GM10248 (cell line): Measurements from ENCODE around the gene LEFTY1.

Source experiments
- CTCF ChIA-PET: fragments of 300-600 bp; sonication (Branson Sonifier 250); formaldehyde crosslinking; extraction: SDS; loops from one replicate; lab custom pipeline; 2021; ENCODE audit warnings: antibody characterized with exemption; lab: Yijun Ruan, JAX
- POLR2A ChIA-PET: fragments of 350-650 bp; sonication (Branson Sonifier 250); formaldehyde crosslinking; extraction: SDS; loops from one replicate; lab custom pipeline; 2020; ENCODE audit warnings: antibody characterized with exemption; lab: Yijun Ruan, JAX
- DNase-seq: peaks from one replicate; pipeline ENCODE4 v3.0.0; 2012; ENCODE audit errors: extremely low spot score
- TF ChIP-seq, protein P1 (sequence below): IDR thresholded peaks from 2 replicates; pipeline ENCODE4 v1.5.1; 2012; ENCODE audit warnings: mild to moderate bottlenecking, low read depth; ENCODE audit errors: extremely low read depth, missing control alignments, control extremely low read depth

LEFTY1 gene

DNA sequence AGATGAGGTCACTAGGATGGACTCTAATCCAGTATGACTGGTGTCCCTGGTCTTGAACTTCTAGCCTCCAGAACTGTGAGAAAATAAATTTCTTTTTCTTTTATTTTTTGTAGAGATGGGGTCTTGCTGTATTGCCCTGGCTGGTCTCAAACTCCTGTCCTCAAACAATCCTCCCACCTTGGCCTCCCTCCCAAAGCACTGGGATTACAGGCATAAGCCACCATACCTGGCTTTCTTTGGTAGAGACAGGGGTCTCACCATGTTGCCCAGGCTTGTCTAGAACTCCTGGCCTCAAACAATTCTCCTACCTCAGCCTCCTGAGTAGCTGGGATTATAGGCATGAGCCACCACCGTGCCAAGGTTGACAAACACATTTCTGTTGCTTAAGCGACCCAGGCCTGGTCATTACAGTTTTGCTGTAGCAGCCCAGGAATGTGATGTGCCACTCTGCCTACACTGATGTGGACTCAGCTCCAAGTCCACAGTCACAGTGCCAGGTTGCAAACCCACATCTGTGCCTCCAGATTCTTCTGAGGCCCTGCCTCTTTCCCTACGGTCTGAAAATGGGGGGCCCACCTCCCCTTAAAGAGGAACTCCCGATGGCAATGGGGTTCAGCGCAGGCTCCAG, 19.2 kb upstream of the LEFTY1 start:
- ChIA-PET CTCF (interaction anchor here (1.0 to 4.3 kb wide), 6 partner anchors 10 to 433 kb away, joined by 3 to 34 read pairs (median 4); partner anchors contain the start of genes SRP9 and TMEM63A), POLR2A (no interaction called here)
- no peak for DNase-seq
- TF ChIP-seq, protein P1, sequence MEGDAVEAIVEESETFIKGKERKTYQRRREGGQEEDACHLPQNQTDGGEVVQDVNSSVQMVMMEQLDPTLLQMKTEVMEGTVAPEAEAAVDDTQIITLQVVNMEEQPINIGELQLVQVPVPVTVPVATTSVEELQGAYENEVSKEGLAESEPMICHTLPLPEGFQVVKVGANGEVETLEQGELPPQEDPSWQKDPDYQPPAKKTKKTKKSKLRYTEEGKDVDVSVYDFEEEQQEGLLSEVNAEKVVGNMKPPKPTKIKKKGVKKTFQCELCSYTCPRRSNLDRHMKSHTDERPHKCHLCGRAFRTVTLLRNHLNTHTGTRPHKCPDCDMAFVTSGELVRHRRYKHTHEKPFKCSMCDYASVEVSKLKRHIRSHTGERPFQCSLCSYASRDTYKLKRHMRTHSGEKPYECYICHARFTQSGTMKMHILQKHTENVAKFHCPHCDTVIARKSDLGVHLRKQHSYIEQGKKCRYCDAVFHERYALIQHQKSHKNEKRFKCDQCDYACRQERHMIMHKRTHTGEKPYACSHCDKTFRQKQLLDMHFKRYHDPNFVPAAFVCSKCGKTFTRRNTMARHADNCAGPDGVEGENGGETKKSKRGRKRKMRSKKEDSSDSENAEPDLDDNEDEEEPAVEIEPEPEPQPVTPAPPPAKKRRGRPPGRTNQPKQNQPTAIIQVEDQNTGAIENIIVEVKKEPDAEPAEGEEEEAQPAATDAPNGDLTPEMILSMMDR = no peak

DNA sequence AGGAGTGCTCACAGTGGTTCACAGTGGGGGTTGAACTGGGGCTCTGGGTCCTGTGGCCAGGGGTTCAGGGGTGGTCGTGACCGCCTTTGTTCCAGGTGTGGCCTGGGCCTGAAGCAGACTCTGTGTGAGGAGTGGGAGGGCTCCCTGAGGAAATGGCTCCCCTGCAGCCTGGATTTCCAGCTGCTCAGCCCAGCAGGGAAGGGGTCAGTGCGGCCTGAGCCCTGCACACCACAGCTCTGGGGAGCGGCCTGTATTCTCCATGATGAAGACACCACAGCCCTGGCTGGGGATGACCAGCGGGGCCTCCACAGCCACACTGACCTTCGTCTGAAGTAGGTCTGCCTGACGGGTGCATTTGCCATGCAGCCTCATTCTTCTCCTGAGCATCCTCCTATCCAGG, 18.4 kb upstream of the LEFTY1 start:
- TF ChIP-seq, protein P1 = no peak
- POLR2A ChIA-PET = no interaction called here
- no peak for DNase-seq
- CTCF ChIA-PET = interaction anchor here (1.1 to 3.6 kb wide), 3 partner anchors 16 to 432 kb away, joined by 3 to 26 read pairs (median 4); partner anchors contain the start of genes PYCR2 and SRP9

DNA sequence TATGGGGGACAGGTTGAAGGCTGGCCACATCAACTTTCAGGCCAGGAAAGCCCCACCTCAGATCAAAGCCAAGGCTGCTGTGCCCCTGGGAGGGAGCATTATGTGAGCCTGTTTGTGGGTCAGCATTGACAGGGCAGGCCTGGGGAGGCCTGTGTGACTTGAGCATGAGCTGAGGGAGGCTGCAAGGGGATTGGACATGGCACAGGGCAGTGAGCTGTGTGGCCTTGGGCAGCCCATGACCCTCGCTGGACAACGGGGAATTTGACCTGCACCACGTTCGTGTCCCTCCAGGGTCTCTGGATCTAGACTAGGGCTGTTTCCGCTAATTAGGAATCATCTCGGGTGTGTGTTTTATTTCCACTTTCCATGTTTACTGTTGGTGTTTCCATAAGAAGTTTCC, 17.5 kb upstream of the LEFTY1 start:
- ChIA-PET CTCF (interaction anchor here (1.1 to 3.6 kb wide), 3 partner anchors 17 to 431 kb away, joined by 3 to 26 read pairs (median 4); partner anchors contain the start of genes PYCR2 and SRP9), POLR2A (no interaction called here)
- TF ChIP-seq, protein P1 = no peak
- DNase-seq = no peak

DNA sequence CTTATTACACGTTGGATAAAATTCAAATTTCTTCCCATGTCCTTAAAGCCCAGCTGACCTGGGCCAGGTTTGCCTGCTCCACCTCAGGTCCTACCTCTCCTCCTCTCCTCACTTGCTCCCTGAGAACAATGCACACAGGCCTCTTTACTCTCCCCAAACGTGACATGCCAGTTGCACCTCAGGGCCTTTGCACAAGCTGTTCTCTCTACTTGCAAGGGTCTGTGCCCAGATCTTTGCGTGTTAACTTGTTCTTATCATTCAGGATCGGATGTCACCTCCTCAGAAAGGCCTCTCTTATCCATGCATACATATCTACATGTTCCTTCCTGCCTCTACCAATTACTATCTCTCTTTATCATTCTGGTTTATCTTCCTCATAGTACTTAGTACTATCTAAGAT, 14.7 kb upstream of the LEFTY1 start:
- TF ChIP-seq, protein P1 = no peak
- CTCF ChIA-PET = interaction anchor here (1.6 to 3.6 kb wide), 2 partner anchors 126 to 428 kb away, joined by 3 to 26 read pairs; partner anchors contain the start of gene SRP9
- POLR2A ChIA-PET = no interaction called here
- DNase-seq = no peak

DNA sequence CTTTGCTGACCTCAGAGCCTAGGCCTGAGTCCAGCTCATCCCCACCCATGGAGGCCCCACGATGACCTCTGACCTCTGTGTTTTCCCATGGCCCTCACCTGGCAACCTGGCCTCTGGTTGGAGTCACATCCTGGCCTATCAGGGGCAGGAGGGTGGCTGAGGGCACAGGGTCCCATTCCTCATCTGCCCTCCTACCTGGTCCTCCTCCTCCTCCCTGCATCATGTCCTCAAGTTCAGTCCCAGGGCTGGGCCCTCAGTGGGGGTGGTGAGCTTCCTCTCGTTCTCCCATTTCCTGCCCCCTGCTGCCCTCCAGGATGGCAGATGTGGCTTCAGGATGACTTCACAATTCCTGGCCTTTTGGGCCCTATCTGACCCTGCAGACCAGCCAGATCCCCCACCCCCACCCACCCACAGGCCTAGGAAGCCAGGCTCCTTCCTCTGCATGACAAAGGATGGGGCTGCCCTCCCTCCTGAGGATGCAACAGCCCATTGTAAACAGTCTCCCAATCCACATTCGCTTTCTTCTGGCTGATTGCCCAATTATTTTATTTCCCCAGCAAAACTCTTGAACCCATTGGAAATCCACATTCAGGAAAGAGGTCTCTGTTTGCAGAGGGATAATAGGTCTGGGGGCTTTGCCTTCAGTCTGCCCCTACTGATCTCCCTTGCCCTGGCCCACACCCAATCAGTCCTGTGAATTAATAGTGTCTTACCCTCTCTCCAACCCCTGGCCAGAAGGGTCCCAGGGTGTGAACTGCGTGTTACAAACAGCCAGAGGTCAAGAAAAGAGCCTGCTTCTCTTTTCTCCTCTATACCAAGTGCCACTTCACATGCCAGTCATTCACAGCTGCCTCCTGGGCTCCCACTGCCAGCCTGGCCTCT, 10.3 kb upstream of the LEFTY1 start:
- ChIA-PET POLR2A (no interaction called here), CTCF (interaction anchor here (0.8 to 6.2 kb wide), 3 partner anchors 13 to 425 kb away, joined by 4 to 25 read pairs (median 7); partner anchors contain the start of gene TMEM63A)
- TF ChIP-seq, protein P1 = no peak
- no peak for DNase-seq
